PFSK-1 (cell line): Measurements from ENCODE around the gene BMP3.

Experiments used
- POLR2AphosphoS5 ChIP-seq: IDR thresholded peaks from 2 replicates; pipeline ENCODE4 v1.6.1; 2012; ENCODE audit warnings: low read depth, mild to moderate bottlenecking, control low read depth, low read length, moderate library complexity
- TAF1 ChIP-seq: IDR thresholded peaks from 2 replicates; pipeline ENCODE4 v1.6.1; 2012; ENCODE audit warnings: low read length, control low read depth, borderline replicate concordance; ENCODE audit not compliant: insufficient read depth
- TF ChIP-seq, protein P1 (sequence below), 2 experiments: IDR thresholded peaks; 2 replicates each; pipeline versions ENCODE4 v1.6.1 to v1.8.0; 2011 to 2012; ENCODE audit warnings: low read depth in 2 of 2, low read length in 2 of 2, control low read depth in 1 of 2, inconsistent platforms in 1 of 2, mild to moderate bottlenecking in 1 of 2, moderate library complexity in 1 of 2; ENCODE audit not compliant: insufficient read depth in 1 of 2

DNA sequence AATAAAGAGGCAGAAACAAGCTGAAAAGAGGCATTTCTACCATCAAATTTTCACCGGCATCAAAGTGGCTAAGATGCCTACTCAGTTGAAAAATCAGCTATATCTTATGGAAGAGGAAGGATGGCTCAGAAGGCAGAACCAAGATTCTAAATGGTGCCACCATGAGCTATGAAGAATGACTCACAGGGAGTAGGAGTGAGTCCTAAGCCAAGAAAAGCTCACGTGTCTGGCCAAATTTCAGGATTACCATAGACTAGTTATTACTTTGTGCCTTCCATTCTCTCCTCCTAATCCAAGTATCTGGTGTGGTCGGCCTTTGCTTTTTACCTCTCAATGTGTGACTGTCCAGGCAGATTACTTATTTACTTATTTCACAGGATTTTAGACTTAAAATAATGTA, 54.8 kb downstream of the BMP3 start:
- TF ChIP-seq TAF1 (no peak), POLR2AphosphoS5 (no peak)
- TF ChIP-seq, protein P1, sequence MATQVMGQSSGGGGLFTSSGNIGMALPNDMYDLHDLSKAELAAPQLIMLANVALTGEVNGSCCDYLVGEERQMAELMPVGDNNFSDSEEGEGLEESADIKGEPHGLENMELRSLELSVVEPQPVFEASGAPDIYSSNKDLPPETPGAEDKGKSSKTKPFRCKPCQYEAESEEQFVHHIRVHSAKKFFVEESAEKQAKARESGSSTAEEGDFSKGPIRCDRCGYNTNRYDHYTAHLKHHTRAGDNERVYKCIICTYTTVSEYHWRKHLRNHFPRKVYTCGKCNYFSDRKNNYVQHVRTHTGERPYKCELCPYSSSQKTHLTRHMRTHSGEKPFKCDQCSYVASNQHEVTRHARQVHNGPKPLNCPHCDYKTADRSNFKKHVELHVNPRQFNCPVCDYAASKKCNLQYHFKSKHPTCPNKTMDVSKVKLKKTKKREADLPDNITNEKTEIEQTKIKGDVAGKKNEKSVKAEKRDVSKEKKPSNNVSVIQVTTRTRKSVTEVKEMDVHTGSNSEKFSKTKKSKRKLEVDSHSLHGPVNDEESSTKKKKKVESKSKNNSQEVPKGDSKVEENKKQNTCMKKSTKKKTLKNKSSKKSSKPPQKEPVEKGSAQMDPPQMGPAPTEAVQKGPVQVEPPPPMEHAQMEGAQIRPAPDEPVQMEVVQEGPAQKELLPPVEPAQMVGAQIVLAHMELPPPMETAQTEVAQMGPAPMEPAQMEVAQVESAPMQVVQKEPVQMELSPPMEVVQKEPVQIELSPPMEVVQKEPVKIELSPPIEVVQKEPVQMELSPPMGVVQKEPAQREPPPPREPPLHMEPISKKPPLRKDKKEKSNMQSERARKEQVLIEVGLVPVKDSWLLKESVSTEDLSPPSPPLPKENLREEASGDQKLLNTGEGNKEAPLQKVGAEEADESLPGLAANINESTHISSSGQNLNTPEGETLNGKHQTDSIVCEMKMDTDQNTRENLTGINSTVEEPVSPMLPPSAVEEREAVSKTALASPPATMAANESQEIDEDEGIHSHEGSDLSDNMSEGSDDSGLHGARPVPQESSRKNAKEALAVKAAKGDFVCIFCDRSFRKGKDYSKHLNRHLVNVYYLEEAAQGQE (IDR thresholded peaks at IDR 0.05; ENCODE audit: insufficient read depth in 1 of 2, low read depth in 2 of 2, low read length in 2 of 2), result no peak
